ENCODE measurements around the gene ZNF646. TPM values are rescaled to one million over a fixed set of nuclear protein-coding genes. Genes with fewer than 3 reads are reported as not detected.

ZNF646 gene
- polyA plus RNA-seq, 1 experiment, result 4.2 TPM

DNA sequence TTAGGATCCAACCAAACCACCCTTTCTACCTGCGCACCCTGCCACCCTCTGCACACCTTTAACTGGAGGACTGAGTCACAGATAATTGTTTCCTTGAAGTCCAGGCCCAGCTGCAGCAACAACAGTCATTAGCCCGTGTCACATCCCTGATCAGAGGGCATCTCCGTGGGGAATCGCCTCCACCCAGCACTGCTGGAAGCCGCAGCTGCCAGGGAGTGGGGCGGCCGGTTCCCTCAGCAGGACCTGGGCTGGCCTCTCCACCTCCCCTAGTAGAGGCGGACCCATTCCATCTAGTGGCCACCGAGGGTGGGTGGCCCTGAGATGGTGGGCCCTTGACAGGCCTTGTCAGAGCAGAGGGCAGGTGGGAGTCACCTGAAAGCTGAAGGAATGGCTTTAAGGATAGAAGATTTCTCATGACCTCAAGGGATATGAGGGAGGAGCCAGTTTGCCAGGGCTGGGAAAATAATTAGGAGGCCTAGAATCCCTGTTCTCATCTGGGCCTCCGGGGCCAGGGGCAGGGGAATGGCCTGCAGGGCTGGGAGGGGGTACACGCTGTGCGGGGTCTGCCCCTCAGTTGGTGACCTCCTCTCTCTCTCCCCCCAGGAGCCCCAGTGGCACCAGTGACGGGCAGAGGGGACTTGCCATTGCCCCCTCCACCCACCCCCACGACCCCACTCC, 8.3 kb downstream of the ZNF646 start:
- ChIA-PET CTCF (no interaction called here), POLR2A (no interaction called here)
- Histone ChIP-seq H3K4me3 (ENCODE audit: low read depth, low read length) (no peak overlapping the region), H3K36me3 (ENCODE audit: control insufficient read depth, insufficient read depth, low read length) (peaks cover 38% of the 10 kb centered on the region), H3K27me3 (ENCODE audit: control insufficient read depth, insufficient read depth, low read length) (no peaks in the 10 kb centered on the region)
- DNase-seq (ENCODE audit: low read depth), result no peak
- TF ChIP-seq CTCF (IDR thresholded peaks at IDR 0.05; ENCODE audit: insufficient read depth, low read depth, low read length), result no peak

DNA sequence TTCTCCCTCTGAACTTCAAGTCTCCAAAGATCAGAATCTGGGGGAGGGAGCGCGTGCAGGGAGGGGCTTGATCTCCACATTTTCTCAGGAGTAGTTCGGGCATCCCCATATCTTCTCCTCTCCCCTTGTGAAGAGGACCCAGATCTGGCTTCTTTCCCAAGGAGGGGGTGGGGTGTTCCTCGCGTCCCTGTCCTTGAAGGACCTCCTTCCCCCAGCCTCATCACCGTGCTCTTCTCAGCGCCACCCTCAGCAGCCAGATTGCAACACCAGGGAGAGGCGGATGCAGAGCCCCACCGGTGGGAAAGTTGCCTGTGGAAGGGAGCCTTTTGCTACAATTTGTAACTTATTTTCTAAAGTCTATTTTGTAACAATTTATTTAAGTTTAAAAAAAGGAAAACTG, 8.9 kb downstream of the ZNF646 start:
- CTCF ChIA-PET, result no interaction called here
- no peak for DNase-seq (ENCODE audit: low read depth)
- POLR2A ChIA-PET, result interaction anchor here (0.7 kb wide), 1 partner anchor 19 kb away, joined by 3 read pairs; no protein-coding TSS in a partner anchor
- Histone ChIP-seq H3K27me3 (ENCODE audit: control insufficient read depth, insufficient read depth, low read length) (no peaks in the 10 kb centered on the region), H3K36me3 (ENCODE audit: control insufficient read depth, insufficient read depth, low read length) (peaks cover 34% of the 10 kb centered on the region), H3K4me3 (ENCODE audit: low read depth, low read length) (no peak overlapping the region)
- TF ChIP-seq CTCF (IDR thresholded peaks at IDR 0.05; ENCODE audit: insufficient read depth, low read depth, low read length), result no peak

GRCh38 chr16:31083556-31083955, 9.3 kb downstream of the ZNF646 start:
- H3K27me3 ChIP-seq (ENCODE audit: control insufficient read depth, insufficient read depth, low read length), result no peaks in the 10 kb centered on the region
- H3K36me3 ChIP-seq (ENCODE audit: control insufficient read depth, insufficient read depth, low read length), result peaks cover 33% of the 10 kb centered on the region
- TF ChIP-seq CTCF (IDR thresholded peaks at IDR 0.05; ENCODE audit: insufficient read depth, low read depth, low read length), result no peak
- DNase-seq (ENCODE audit: low read depth), result no peak
- ChIA-PET POLR2A (interaction anchor here (0.7 kb wide), 1 partner anchor 19 kb away, joined by 3 read pairs; no protein-coding TSS in a partner anchor), CTCF (interaction anchor here (1.5 kb wide), 1 partner anchor 98 kb away, joined by 4 read pairs; no protein-coding TSS in a partner anchor)
- no peak overlapping the region for H3K4me3 ChIP-seq (ENCODE audit: low read depth, low read length)

DNA sequence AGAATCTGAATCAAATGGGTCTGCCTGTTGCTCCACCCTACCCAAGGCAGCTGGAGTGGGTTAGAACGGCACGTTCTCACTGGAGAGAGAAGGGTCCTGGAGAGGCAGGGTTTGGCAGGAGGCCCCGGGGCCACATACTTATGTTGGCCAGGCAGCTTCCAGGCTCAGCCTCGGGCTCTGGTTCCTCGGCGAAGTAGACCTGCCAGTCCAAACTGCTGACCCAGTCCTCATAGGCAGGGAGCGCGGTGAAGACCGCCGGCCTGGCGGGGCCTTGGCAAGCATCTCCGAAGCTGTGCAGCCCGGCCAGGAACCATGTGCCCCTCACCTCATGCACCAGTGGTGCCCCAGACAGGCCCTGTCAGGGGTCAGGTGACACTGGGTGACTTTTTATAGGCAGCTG, 9.8 kb downstream of the ZNF646 start:
- no peaks in the 10 kb centered on the region for H3K27me3 ChIP-seq (ENCODE audit: control insufficient read depth, insufficient read depth, low read length)
- ChIA-PET POLR2A (interaction anchor here (0.7 kb wide), 1 partner anchor 20 kb away, joined by 3 read pairs; no protein-coding TSS in a partner anchor), CTCF (interaction anchor here (1.1 to 1.5 kb wide), 3 partner anchors 58 to 359 kb away, joined by 3 to 5 read pairs (median 4); partner anchors contain the start of gene ZNF843)
- DNase-seq (ENCODE audit: low read depth), result no peak
- no peak for TF ChIP-seq CTCF (IDR thresholded peaks at IDR 0.05; ENCODE audit: insufficient read depth, low read depth, low read length)
- no peak overlapping the region for H3K4me3 ChIP-seq (ENCODE audit: low read depth, low read length)
- peaks cover 35% of the 10 kb centered on the region for H3K36me3 ChIP-seq (ENCODE audit: control insufficient read depth, insufficient read depth, low read length)

GRCh38 chr16:31084584-31085302, 10.5 kb downstream of the ZNF646 start:
- Histone ChIP-seq H3K4me3 (ENCODE audit: low read depth, low read length) (no peak overlapping the region), H3K27me3 (ENCODE audit: control insufficient read depth, insufficient read depth, low read length) (no peaks in the 10 kb centered on the region), H3K36me3 (ENCODE audit: control insufficient read depth, insufficient read depth, low read length) (peaks cover 35% of the 10 kb centered on the region)
- ChIA-PET CTCF (interaction anchor here (1.1 to 1.5 kb wide), 3 partner anchors 58 to 358 kb away, joined by 3 to 5 read pairs (median 4); partner anchors contain the start of gene ZNF843), POLR2A (no interaction called here)
- DNase-seq (ENCODE audit: low read depth), result no peak
- TF ChIP-seq CTCF (IDR thresholded peaks at IDR 0.05; ENCODE audit: insufficient read depth, low read depth, low read length), result no peak

All from BJ (cell line).